Right renal cortex interstitium (tissue), 3 donors: ENCODE measurements around the gene URM1. TPM values are rescaled to one million over a fixed set of nuclear protein-coding genes. Genes with fewer than 3 reads are reported as not detected.
A peak's percentile ranks its signal among the peaks of the same experiment; 100 is the strongest.
"Not testable (repeated sequence)": the region's sequence is repeated elsewhere in the genome, so short reads cannot be mapped to it uniquely, and the experiment has no call there.

Experiments
- DNase-seq, 3 donors: peaks; one replicate each; pipeline ENCODE4 v3.0.0-alpha.2; 2013; ENCODE audit warnings: low read depth in 3 of 3, low spot score in 2 of 3
- polyA plus RNA-seq, 3 donors: library from polyadenylated mRNA; unstranded; fragments of 120-200 nt; gene quantifications; one replicate each; pipeline ENCODE4 v1.2.1, GENCODE V29; 2013; ENCODE audit not compliant: insufficient read length in 3 of 3

Gene URM1
- 10 to 100 TPM; 51.4 to 60.4 (median 54.5) TPM for polyA plus RNA-seq

DNA sequence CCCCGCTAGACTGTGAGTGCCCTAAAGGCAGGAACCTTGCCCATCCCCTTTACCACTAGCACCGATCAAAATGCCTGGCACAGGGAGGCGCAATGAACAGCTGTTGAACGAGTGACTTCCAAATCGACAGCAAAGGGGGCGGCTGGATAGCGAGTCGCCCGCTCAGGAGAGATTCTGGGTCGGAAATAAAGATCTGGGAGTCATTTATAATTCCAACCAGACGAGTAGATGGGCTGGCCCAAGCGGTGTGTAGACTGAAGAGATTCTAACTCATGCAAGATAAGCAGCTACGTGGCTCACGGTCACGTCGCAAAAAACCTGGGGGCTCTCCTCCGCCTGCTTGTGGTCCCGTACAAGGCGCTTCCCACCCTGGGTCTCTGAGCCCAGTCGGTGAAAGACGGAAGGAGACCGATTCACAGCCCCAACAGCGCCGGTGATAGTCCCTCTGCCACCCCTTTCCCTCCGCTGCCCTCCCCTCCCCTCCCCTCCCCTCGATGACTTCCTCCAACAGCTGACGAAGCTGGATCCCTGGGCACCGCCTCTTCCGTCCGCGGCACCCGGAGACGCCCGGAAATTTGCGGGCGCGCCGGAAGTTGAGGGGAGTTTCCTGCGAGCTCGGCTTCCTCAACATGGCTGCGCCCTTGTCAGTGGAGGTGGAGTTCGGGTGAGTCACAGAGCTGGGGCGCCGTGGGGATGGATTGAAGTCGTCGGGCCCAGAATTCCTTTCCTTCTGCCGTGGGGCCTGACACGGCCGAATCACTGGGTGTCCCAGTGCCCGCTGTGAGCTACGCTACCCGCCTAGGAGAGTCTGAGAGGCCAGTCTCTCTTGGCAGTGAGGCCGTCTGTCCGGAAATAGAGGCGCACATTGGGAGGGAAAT is at the start of gene URM1:
URM1 (plus strand) TSS at position 623 of the 878 bp plus-strand sequence; CDS start at position 630, 7 bp downstream.
- DNase-seq, result peak; percentile 76 to 96 (median 91)

DNA sequence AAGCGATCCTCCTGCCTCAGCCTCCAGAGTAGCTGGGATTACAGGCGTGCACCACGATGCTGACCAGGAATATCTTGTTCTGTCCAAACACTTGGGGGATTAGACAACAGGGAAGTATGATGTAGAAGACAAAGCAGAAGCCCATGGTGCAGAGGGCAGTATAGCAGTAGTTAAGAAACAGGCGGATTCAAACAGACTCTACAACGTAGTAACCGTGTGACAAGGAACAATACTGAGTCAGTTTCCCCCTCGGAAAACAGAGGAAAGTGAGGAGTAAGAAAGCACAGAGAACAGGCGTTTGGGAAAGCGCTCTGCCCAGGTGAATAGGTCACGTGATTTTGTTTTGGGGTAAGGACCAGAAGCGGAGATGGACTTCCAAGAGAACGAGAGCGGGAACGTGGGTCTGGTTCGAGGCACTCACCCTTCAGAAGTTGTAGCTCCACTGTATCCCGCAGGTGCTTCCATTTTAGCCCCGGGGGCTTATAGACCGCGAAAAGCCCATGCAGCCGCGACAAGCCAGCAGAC is 49.2 kb upstream of the URM1 start:
- DNase-seq, result no peak

DNA sequence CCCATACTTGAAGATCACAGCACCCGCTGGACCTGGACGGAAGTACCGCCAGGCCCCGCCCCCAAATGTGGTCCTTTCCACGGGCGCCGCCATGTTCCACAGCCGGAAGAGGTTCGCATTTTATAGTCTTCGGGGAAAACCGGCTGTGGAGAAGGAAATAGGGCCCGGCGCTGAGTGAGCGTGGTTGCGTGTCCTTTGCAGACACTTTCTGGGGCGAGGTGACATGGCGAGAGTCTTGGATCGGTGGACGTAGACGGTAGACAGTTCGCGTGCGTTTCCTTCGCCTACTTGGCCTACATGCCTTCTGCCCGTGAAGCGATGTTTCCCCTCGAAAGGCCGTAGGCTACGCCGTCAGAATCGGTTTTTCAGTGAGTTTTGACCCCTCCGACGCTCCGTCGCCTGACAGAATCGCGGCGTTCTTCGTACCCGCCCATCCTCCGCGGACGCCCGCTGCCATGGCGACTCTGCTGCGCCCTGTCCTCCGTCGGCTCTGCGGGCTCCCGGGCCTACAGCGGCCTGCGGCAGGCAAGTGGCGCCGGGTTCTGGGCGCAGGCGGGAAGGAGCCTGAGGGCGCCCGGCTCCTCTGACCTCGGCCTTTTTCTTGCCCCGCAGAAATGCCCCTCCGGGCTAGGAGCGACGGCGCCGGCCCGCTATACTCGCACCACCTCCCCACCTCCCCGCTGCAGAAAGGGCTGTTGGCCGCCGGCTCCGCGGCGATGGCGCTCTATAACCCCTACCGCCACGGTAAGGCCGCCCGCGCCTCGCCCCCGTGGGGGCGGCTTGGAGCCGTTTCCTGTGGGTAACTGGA is 48.6 kb upstream of the URM1 start, which contains the start of the genes COQ4 and TRUB2:
COQ4 (plus strand) TSS at position 436 of the 808 bp plus-strand sequence; CDS start at position 456, 20 bp downstream.
TRUB2 (minus strand) TSS at position 44 of the 808 bp plus-strand sequence; CDS start at position 5, 39 bp downstream.
- DNase-seq, result peak; percentile 93 to 96 (median 94)

DNA sequence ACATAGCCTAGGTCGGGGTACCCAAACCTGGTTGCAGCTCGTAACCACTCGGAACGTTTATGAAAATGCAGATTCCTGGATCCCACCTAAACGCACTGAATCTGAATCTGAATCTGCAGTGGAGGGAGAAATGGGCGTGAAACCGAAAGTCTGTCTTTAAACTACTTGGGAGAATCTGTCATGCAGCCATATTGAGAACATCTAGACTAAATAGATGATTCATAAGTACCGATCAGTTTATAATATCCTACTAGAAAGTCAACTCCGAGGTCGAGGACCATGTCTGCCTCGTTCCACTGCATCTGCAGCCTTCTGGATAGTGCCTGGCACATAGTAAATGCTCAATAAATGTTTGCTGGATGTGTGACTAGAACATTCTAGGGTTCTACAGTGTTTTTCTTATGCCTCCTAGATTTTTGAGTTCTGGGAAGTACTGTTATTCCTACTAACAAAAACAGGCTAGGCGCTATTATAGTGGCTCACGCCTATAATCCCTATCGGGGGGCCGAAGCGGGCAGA is 47.9 kb upstream of the URM1 start:
- DNase-seq, result no peak

DNA sequence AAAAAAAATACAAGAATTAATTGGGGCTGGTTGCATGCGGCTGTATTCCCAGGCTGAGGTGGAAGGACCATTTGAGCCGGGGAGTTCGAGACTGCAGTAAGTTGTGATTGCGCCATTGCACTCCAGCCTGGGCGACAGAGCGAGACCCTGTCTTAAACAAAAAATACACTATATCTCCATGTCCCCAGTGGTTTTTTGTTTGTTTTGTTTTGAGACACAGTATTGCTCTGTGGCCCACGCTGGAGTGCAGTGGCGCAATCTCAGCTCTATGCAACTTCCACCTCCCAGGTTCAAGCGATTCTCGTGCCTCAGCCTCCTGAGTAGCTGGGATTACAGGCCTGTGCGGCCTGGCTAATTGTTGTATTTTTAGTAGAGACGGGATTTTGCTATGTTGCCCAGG is 47.4 kb upstream of the URM1 start:
- no peak for DNase-seq

DNA sequence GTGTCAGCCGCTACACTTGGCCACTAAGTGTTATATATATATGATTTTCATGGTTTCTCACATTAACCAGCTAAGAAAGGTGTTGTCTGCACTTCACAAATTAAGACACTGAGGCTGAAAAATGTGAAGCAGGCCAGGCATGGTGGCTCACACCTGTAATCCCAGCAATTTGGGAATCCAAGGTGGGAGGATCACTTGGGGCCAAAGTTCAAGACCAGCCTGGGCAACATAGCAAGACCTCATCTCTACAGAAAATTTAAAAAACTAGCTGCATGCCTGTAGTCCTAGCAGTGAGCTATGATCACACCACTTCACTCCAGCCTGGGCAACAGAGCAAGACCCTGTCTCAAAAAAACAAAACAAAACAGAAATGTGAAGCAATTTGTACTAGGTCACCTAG is 46.8 kb upstream of the URM1 start:
- DNase-seq, result no peak

DNA sequence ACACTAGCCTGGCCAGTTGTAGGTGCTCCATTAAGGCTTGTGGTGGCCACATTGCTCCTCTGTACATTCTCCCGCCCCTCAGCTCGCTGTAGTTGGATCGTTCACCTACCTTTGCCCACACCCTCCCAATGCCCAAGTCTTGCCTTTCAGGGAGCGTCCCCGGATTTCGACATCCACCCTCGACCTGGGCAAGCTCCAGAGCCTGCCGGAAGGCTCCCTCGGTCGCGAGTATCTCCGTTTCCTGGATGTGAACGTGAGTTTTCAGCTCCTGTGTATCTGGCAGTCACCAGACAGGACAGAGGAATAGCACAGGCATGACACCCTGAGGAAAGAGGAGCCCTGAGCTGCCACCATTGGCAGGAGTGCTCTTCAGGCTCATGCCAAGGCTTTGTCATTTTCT is 45.5 kb upstream of the URM1 start:
- no peak for DNase-seq

DNA sequence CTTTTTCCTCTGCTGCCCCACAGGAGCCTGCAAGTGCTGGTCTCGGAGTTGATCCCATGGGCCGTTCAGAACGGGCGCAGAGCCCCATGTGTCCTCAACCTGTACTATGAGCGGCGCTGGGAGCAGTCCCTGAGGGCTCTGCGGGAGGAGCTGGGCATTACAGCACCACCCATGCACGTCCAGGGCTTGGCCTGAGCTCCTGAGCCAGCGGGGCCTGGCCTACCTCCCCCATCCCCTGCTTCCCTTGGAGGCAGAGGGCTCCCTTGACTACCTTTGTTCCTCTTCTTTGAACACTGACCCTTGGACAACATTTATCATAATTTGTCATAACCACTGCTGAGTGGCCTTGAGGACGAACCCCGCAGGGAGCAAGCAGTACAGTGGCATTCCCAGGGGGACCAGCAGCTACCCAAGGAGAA is 37.7 kb upstream of the URM1 start:
- no peak for DNase-seq

DNA sequence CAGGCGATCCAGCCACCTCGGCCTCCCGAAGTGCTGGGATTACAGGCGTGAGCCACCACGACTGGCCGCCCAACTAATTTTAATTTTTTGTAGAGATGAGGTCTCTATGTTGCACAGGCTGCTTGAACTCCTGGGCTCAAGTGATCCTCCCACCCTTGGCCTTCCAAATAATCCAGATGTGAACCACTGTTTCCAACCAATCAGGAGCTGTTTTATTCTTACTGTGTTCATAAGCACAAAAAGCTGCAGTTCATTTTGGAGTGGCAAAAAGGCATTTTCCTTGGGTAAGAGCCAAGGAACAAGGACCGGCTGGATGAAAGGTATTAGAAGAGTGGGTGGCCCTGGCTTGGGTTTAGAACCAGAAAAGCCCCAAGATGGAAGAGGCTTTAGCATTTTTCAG is 36.0 kb upstream of the URM1 start:
- no peak for DNase-seq

DNA sequence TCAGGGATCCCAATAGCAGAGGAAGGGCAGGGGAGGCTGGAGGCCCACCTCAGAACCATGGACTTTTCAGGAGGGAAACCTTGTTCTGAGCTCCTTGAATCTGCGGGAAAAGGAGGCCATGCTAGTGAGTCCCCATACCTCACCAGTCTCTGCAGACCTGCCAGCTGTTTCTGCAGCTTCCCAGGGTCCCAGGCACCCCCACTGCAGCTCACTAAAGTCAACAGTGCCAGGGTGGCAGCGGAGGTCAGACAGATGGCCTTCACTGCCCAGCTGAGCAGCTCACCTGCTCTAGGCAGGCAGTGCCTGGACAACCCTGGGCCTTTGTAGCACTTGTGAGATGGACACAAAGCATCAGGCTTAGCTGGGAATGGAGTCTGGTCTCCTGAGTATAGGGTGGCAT is 35.3 kb upstream of the URM1 start:
- DNase-seq, result no peak

DNA sequence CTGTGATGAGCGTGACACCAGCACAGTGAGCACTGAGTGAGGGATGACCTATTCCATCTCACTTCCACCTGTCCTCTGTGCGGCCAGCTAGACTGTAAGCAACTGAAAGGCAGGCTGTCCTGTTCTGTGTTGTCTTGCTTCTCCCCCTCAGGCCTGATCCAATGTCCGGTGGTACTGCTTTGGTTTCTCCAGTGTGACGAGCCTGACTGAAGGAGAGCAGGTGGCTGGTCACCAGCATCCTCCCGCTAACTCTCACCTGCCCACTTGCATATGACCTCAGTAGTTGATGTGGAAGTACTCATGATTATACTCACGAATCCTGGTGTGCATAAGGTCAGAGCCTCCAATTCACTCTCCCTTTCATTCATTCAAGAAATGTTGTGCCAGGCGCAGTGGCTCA is 33.2 kb upstream of the URM1 start:
- no peak for DNase-seq

DNA sequence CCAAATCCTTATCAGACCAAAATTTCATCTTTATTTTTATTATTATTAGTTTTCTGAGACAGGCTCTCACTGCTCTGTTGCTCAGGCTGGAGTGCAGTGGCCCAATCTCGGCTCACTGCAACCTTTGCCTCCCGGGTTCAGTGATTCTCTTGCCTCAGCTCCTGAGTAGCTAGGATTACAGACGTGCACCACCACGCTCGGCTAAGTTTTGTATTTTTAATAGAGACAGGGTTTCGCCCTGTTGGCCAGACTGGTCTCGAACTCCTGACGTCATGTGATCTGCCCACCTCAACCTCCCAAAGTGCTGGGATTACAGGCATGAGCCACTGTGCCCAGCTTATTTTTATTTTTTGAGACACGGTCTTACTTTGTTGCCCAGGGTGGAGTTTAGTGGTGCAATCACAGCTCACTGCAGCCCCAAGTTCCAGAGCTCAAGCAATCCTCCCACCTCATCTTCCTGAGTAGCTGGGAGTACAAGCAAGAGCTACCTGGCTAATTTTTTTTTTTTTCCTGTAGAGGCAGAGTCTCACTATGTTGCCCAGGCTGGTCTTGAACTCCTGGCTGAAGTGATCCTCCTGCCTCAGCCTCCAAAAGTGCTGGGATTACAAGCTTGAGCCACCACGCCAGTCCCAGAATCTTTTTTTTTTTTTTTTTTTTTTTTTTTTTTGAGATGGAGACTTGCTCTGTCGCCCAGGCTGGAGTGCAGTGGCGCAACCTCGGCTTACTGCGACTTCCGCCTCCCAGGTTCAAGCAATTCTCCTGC is 32.1 kb upstream of the URM1 start:
- DNase-seq, result not testable (repeated sequence)

DNA sequence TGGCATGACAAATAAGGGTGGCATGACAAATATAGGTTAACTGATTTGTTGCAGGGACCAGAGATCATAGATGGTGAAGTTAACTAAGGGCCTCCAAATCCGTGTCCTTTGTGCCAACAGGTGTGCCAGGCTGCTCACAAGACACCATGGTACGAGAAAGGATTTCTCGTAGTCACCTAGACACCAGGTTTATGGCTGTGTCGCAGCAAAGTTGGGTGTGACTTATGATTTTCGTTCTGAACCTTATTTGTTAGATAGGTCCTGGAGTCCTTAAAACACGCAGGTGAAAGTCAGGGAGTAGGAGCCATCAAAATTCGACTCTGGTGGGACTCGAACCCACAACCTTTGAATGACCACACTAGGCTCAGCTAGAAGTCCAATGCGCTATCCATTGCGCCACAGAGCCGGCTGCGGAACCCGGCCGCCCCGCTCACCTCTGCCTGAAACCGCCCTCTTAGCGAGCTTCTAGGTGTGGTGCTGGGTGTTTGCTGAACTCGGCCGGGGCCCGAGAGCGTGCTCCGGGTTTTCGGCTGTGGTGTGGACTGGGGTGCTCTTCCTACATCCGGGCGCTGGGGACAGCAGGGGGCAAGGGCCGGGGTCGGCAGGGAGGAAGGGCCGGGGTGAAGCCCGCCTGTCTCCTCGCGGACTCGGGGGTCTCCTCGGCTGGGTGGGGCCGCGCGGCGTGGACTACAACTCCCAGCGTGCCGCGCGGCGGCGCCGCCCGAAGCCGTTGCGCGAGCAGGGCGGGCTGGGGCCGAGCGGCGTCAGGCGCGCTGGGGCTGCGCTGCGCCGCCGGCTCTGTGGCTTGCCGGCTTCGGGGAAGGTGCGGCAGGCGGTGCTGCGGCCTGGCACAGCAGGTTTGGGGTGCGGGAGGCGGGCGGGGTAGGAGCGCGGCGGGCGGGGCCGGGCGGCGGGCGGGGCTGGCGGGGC is 31.1 kb upstream of the URM1 start, which contains the start of gene SLC27A4:
SLC27A4 (plus strand) TSS at position 767 of the 930 bp plus-strand sequence. CDS start 2,606 bp downstream, outside the sequence.
- peak in 1 of 3 donors; percentile 46 for DNase-seq

DNA sequence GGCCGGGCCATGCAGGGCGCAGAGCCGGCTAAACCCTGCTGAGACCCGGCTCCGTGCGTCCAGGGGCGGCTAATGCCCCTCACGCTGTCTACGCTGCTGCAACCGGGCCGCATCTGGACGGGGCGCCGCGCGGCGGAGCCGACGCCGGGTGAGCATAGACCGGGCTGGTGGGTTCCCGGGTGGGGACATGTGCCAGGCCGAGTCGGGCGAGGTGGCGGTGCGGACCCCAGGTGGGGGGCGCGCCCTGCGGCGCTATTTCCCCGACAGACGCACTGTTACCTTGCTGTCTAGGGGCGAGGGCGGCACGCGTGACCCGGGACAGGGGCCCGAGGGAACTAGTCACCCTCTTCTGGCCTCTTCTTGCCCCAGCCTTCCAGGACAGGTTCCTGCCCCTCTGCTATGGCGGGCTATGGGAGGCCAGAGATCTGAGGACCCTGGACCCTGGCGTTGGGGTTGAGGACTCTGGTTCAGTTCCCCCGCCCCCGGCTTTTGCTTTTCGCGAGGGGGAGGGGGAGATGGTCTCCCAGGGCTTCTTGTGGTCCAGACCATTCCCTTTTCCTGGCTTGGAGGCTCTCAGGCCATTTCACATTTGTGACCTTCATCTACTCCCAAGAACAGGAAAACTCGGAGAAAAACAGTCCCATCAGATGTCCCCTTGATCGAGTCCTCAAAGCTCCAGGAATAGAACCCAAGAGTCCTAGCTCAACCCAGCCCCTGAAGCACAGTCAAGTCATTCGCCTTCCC is 30.3 kb upstream of the URM1 start:
- DNase-seq, result no peak

DNA sequence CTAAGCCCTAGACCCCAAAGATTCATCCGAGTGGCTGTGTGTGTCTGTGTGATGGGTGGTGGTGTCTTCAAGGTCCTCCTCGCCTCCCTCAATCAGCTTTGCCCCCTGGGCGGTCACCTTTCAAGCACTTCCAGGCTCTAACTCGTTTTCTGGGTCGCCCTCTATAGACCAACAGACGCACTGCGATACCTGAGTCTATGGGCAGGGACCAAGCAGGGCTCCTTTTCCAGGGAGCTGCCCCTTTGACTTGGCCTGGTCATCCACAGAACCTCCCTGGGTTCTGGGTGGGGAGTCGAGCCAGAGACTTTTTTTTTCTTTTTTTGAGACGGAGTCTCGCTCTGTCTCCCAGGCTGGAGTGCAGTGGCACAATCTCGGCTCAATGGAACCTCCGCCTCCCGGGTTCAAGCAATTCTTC is 29.7 kb upstream of the URM1 start:
- no peak for DNase-seq

DNA sequence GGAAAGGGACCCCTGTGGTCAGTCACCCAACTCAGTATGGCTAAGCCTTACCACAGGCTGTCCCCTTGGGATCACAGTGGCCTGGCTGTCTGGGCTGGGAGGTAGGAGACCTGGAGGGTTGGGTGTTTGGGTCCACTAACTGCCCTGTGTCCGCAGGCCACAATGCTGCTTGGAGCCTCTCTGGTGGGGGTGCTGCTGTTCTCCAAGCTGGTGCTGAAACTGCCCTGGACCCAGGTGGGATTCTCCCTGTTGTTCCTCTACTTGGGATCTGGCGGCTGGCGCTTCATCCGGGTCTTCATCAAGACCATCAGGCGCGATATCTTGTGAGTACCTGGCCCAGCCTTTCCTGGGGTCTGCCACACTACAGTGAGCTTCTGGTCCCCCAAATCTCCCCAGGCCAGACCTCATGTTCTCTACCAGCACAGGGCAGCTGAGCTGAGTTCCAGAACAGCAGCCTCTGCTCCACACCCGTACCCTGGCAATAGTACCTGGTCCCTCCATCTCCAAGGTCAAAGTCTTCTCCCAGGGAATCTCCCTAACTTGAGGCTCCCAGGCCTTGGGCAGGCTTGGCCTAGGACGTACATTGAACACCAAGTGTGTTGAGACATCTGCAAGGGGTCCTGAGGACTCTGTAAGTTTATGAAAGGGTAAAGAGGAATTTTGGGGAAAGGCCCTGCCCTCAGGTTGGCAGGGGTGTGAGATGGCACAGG is 28.0 kb upstream of the URM1 start:
- DNase-seq, result no peak

DNA sequence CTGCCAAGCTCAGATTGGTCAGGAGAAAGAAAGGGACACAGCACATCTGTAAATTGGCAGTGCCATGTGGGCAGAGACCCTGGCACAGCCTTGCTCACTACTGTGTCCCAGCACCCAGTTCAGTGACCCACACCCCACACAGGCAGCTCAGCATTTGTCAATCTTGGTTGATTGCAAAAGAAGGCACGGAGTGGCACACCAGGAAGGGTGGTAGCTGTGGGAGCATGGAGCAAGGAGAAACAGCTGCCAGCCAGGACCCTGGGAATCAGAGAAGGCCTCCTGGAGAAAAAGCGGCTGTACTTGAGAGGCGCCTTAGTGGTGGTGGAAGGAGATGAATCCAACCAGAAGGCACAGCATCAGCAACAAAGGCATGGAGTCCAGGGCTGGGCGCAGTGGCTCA is 27.3 kb upstream of the URM1 start:
- no peak for DNase-seq
